Measurements from ENCODE around the gene LRRTM3. TPM values are rescaled to one million over a fixed set of nuclear protein-coding genes. Genes with fewer than 3 reads are reported as not detected.

The LRRTM3 gene
- not detected in 5 replicates for total RNA-seq (2022; extraction: Qiagen RNA extraction)

GRCh38 chr10:66925896-66926715 lies at the start of gene LRRTM3:
Gene LRRTM3 (plus strand): TSS chr10:66926036.

